IMR-90 (cell line): ENCODE measurements around the gene RABL2B. TPM values are rescaled to one million over a fixed set of nuclear protein-coding genes. Genes with fewer than 3 reads are reported as not detected.
"Not testable (repeated sequence)": the region's sequence is repeated elsewhere in the genome, so short reads cannot be mapped to it uniquely, and the experiment has no call there.

Source experiments
- ATAC-seq: fragments of 200-7000 bp; cut with Tn5 transposase; 2 replicates; pipeline ENCODE4 v1.9.1; 2020; ENCODE audit warnings: low read depth, mild to moderate bottlenecking, moderate library complexity
- BruUV-seq: library from RNA; stranded (reverse); fragments of 400-500 nt; replicated peaks from 2 replicates; lab custom pipeline; 2021; lab: Mats Ljungman, UMichigan
- CTCF ChIA-PET: fragments of 300-600 bp; formaldehyde crosslinking; extraction: SDS; loops from one replicate; lab custom pipeline; 2021; ENCODE audit warnings: antibody characterized with exemption; lab: Yijun Ruan, JAX
- POLR2A ChIA-PET: fragments of 300-600 bp; sonication (Branson Sonifier 250); formaldehyde crosslinking; loops from one replicate; lab custom pipeline; 2022; ENCODE audit warnings: antibody characterized with exemption; ENCODE audit not compliant: unreplicated experiment; lab: Charles Lee
- DNase-seq: peaks from one replicate; pipeline ENCODE4 v3.0.0; 2013
- H2AFZ ChIP-seq: replicated peaks from 2 replicates; pipeline ENCODE3; 2013; ENCODE audit warnings: low read length, mild to moderate bottlenecking; ENCODE audit not compliant: poor library complexity
- H2AK5ac ChIP-seq: 2 replicates; pipeline ENCODE4 v1.6.1; 2013; ENCODE audit warnings: low read depth, low read length, inconsistent platforms
- H2AK9ac ChIP-seq: replicated peaks from 2 replicates; pipeline ENCODE3; 2013; ENCODE audit warnings: mild to moderate bottlenecking, low read depth, low read length, moderate library complexity; ENCODE audit not compliant: poor library complexity
- H2BK120ac ChIP-seq: 2 replicates; pipeline ENCODE4 v1.6.1; 2013; ENCODE audit warnings: low read depth, low read length, inconsistent platforms
- H2BK15ac ChIP-seq: 3 replicates; pipeline ENCODE4 v1.6.1; 2013; ENCODE audit warnings: low read depth, low read length, inconsistent platforms
- H2BK20ac ChIP-seq: 2 replicates; pipeline ENCODE4 v1.6.1; 2013; ENCODE audit warnings: low read depth, mild to moderate bottlenecking, inconsistent platforms, low read length, moderate library complexity
- H2BK5ac ChIP-seq: 2 replicates; pipeline ENCODE4 v1.6.1; 2013; ENCODE audit warnings: mild to moderate bottlenecking, low read depth, low read length, inconsistent platforms; ENCODE audit not compliant: poor library complexity, severe bottlenecking
- H3K14ac ChIP-seq: replicated peaks from 2 replicates; pipeline ENCODE4 v1.6.1; 2013; ENCODE audit warnings: low read depth, low read length, inconsistent platforms
- H3K18ac ChIP-seq: 2 replicates; pipeline ENCODE4 v1.6.1; 2013; ENCODE audit warnings: low read depth, low read length, control low read depth
- H3K23ac ChIP-seq: 2 replicates; pipeline ENCODE4 v1.6.1; 2013; ENCODE audit warnings: low read depth, low read length, inconsistent platforms
- H3K27ac ChIP-seq: 2 replicates; pipeline ENCODE4 v1.5.1; 2013; ENCODE audit warnings: mild to moderate bottlenecking, control low read depth, low read length; ENCODE audit not compliant: insufficient read depth
- H3K27me3 ChIP-seq: 2 replicates; pipeline ENCODE4 v1.6.1; 2013; ENCODE audit warnings: low read length; ENCODE audit not compliant: control insufficient read depth, insufficient read depth
- H3K36me3 ChIP-seq: 2 replicates; pipeline ENCODE4 v1.6.1; 2013; ENCODE audit warnings: low read length, mixed read lengths; ENCODE audit not compliant: control insufficient read depth, insufficient read depth
- H3K4ac ChIP-seq: 2 replicates; pipeline ENCODE4 v1.6.1; 2013; ENCODE audit warnings: low read depth, low read length, inconsistent platforms
- H3K4me1 ChIP-seq: 2 replicates; pipeline ENCODE4 v1.6.1; 2013; ENCODE audit warnings: low read length, mixed read lengths; ENCODE audit not compliant: control insufficient read depth, insufficient read depth
- H3K4me2 ChIP-seq: 2 replicates; pipeline ENCODE4 v1.6.1; 2013; ENCODE audit warnings: low read depth, mild to moderate bottlenecking, control low read depth, low read length, moderate library complexity
- H3K4me3 ChIP-seq: 2 replicates; pipeline ENCODE4 v1.5.1; 2013; ENCODE audit warnings: low read depth, mild to moderate bottlenecking, control low read depth, low read length, moderate library complexity; ENCODE audit not compliant: insufficient read depth
- H3K56ac ChIP-seq: 2 replicates; pipeline ENCODE4 v1.6.1; 2013; ENCODE audit warnings: low read length, inconsistent platforms; ENCODE audit not compliant: insufficient read depth; ENCODE audit errors: extremely low read depth
- H3K79me1 ChIP-seq, 2 experiments: 2 replicates each; pipeline ENCODE4 v1.6.1; 2013; ENCODE audit warnings: low read length in 2 of 2, inconsistent platforms in 1 of 2, low read depth in 1 of 2
- H3K9ac ChIP-seq: 2 replicates; pipeline ENCODE4 v1.6.1; 2013; ENCODE audit warnings: low read depth, low read length, control low read depth
- H3K9me1 ChIP-seq: 2 replicates; pipeline ENCODE4 v1.6.1; 2013; ENCODE audit warnings: low read length, inconsistent platforms; ENCODE audit not compliant: insufficient read depth
- H3K9me3 ChIP-seq: 2 replicates; pipeline ENCODE4 v1.6.1; 2013; ENCODE audit warnings: low read length; ENCODE audit not compliant: control insufficient read depth, insufficient read depth
- H4K20me1 ChIP-seq: 2 replicates; pipeline ENCODE4 v1.6.1; 2013; ENCODE audit warnings: low read length, inconsistent platforms; ENCODE audit not compliant: insufficient read depth
- H4K5ac ChIP-seq: 2 replicates; pipeline ENCODE4 v1.6.1; 2013; ENCODE audit warnings: mild to moderate bottlenecking, low read depth, low read length, control low read depth
- H4K8ac ChIP-seq, 2 experiments: 2 replicates each; pipeline ENCODE4 v1.6.1; 2013; ENCODE audit warnings: low read depth in 2 of 2, low read length in 2 of 2, control low read depth in 1 of 2, inconsistent platforms in 1 of 2
- H4K91ac ChIP-seq: 2 replicates; pipeline ENCODE4 v1.6.1; 2013; ENCODE audit warnings: low read depth, low read length, inconsistent platforms; ENCODE audit not compliant: insufficient read depth
- WGBS, 2 experiments: methylation state at CpG; one replicate each; pipeline versions ENCODE4 v1.1.5 to v1.1.7; 2013; ENCODE audit warnings: missing lambda C conversion rate in 2 of 2; ENCODE audit not compliant: insufficient read length in 1 of 2; ENCODE audit errors: extremely low coverage in 2 of 2; 5-methylcytosine and 5-hydroxymethylcytosine counted together
- dilution Hi-C: fragments of 300-500 bp; cut with HindIII; formaldehyde crosslinking; loops from one replicate; pipeline ENCODE4 v1.14.3; 2018; ENCODE audit warnings: low sequenced_read_pairs; ENCODE audit not compliant: unreplicated experiment
- in situ Hi-C: fragments of 300-500 bp; cut with MboI; formaldehyde crosslinking; loops from 3 replicates; pipeline ENCODE4 v1.14.3; 2019; ENCODE audit warnings: low sequenced_read_pairs, inconsistent platforms, mixed read lengths
- intact Hi-C: fragments of 100-400 bp; cut with micrococcal nuclease; formaldehyde crosslinking; loops from 2 replicates; pipeline ENCODE4 v1.10.0; 2022
- polyA plus RNA-seq, 3 experiments: library from polyadenylated mRNA; depleted of rRNA; stranded (reverse); fragments of >200 nt; gene quantifications; 2 replicates each; pipeline ENCODE4 v1.2.3, GENCODE V29; 2012; ENCODE audit warnings: low replicate concordance in 1 of 3
- total RNA-seq: library from RNA; depleted of rRNA; stranded (reverse); fragments of >200 nt; gene quantifications from 2 replicates; pipeline ENCODE4 v1.2.3, GENCODE V29; 2012

The RABL2B gene
- total and polyA plus RNA-seq, 2 of the 4 experiments (the other 2 are of a cell fraction): 8.4 to 23.3 TPM

GRCh38 chr22:50744424-50744823 is 39.0 kb downstream of the RABL2B start:
- H3K4ac ChIP-seq, H2BK20ac ChIP-seq, DNase-seq, H2BK5ac ChIP-seq, H3K4me3 ChIP-seq, CTCF ChIA-PET, in situ Hi-C loops, H4K20me1 ChIP-seq, dilution Hi-C loops, H3K9me1 ChIP-seq, H2BK15ac ChIP-seq, H3K23ac ChIP-seq, POLR2A ChIA-PET, H4K5ac ChIP-seq, H2AK9ac ChIP-seq, H3K56ac ChIP-seq, H3K79me1 ChIP-seq, H3K9ac ChIP-seq, H2AK5ac ChIP-seq, H3K9me3 ChIP-seq, BruUV-seq, H2AFZ ChIP-seq, H4K8ac ChIP-seq, H3K18ac ChIP-seq, H3K36me3 ChIP-seq, H3K4me1 ChIP-seq, H3K27ac ChIP-seq, intact Hi-C loops, ATAC-seq, H3K14ac ChIP-seq, H4K91ac ChIP-seq, H2BK120ac ChIP-seq, H3K4me2 ChIP-seq: not testable (repeated sequence)
- no CpG with 5 or more reads among the region's 12 CpGs for WGBS, 2 experiments
- peaks cover 19% of the 10 kb centered on the region; the same call in 1 of the 2 replicates for H3K27me3 ChIP-seq

GRCh38 chr22:50740714-50741113 is 42.7 kb downstream of the RABL2B start:
- H2BK15ac ChIP-seq, H3K27ac ChIP-seq, H3K36me3 ChIP-seq, ATAC-seq, H3K23ac ChIP-seq, H3K4ac ChIP-seq, dilution Hi-C loops, H3K14ac ChIP-seq, H3K18ac ChIP-seq, H3K9ac ChIP-seq, H3K9me1 ChIP-seq, CTCF ChIA-PET, H3K4me1 ChIP-seq, H3K4me3 ChIP-seq, H4K5ac ChIP-seq, H3K4me2 ChIP-seq, H2BK5ac ChIP-seq, H3K56ac ChIP-seq, H4K20me1 ChIP-seq, in situ Hi-C loops, H4K91ac ChIP-seq, intact Hi-C loops, H2BK20ac ChIP-seq, H3K9me3 ChIP-seq, H2AK5ac ChIP-seq, H2BK120ac ChIP-seq, BruUV-seq, H4K8ac ChIP-seq, DNase-seq, H3K79me1 ChIP-seq, H2AFZ ChIP-seq, H2AK9ac ChIP-seq, POLR2A ChIA-PET: not testable (repeated sequence)
- H3K27me3 ChIP-seq: peaks cover 36% of the 10 kb centered on the region
- no CpG with 5 or more reads among the region's 5 CpGs for WGBS, 2 experiments
